HG03139 (cell line): ENCODE measurements around the gene GMPR.
"Not testable (repeated sequence)": the region's sequence is repeated elsewhere in the genome, so short reads cannot be mapped to it uniquely, and the experiment has no call there.

ENCODE experiments used
- ATAC-seq: cut with Tn5 transposase; IDR thresholded peaks from one replicate; pipeline ENCODE4 v1.9.1; 2021; ENCODE audit not compliant: unreplicated experiment

GMPR gene

DNA sequence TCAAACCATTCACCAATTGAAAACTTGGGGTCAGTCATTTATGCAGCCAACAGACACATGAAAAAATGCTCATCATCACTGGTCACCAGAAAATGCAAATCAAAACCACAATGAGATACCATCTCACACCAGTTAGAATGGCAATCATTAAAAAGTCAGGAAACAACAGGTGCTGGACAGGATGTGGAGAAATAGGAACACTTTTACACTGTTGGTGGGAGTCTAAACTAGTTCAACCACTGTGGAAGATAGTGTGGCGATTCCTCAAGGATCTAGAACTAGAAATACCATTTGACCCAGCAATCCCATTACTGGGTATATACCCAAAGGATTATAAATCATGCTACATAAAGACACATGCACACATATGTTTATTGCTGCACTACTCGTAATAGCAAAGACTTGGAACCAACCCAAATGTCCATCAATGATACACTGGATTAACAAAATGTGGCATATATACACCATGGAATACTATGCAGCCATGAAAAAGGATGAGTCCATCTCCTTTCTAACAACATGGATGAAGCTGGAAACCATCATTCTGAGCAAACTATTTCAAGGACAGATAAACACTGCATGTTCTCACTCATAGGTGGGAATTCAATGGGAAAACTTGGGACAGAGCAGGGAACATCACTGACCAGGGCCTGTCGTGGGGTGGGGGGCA, 13.2 kb upstream of the GMPR start:
- ATAC-seq, result not testable (repeated sequence)

DNA sequence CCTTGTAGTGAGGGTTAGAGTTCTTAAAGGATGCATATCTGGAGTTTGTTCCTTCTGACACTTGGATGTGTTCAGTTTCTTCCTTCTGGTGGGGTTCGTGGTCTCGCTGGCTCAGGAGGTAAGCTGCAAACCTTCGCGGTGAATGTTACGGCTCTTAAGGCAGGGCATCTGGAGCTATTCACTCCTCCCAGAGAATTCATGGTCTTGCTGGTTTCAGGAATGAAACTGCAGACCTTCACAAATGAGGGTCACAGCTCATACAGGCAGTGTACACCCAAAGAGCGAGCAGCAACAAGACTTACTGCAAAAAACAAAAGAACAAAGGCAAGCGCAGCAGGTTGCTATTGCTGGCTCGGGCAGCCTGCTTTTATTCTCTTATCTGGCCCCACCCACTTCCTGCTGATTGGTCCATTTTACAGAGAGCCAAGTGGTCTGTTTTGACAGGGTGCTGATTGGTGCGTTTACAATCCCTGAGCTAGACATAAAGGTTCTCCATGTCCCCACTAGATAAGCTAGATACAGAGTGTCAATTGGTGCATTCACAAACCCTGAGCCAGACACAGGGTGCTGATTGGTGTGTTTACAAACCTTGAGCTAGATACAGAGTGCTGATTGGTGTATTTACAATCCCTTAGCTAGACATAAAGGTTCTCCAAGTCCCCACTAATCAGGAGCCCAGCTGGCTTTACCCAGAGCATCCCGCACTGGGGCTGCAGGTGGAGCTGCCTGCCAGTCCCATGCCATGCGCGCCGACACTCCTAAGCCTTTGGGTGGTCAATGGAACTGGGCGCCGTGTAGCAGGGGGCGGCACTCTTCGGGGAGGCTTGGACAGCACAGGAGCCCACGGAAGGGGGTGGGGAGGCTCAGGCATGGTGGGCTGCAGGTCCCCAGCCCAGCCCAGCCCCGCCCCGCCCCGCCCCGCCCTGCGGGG, 12.0 kb upstream of the GMPR start:
- not testable (repeated sequence) for ATAC-seq

DNA sequence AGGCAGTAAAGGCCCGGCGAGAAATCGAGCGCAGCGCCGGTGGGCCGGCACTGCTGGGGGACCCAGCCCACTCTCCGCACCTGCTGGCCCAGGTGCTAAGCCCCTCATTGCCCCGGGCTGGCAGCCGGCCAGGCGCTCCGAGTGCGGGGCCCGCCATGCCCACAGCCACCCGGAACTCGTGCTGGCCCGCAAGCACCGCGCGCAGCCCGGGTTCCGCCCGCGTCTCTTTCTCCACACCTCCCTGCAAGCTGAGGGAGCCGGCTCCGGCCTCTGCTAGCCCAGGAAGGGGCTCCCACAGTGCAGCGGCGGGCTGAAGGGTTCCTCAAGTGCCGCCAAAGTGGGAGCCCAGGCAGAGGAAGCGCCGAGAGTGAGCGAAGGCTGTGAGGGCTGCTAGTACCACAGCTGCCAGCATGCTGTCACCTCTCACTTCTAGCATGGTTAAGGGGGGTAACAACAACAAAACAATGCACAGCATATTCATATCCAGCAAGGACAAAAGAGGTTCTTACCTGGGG, 11.3 kb upstream of the GMPR start:
- no peak for ATAC-seq

DNA sequence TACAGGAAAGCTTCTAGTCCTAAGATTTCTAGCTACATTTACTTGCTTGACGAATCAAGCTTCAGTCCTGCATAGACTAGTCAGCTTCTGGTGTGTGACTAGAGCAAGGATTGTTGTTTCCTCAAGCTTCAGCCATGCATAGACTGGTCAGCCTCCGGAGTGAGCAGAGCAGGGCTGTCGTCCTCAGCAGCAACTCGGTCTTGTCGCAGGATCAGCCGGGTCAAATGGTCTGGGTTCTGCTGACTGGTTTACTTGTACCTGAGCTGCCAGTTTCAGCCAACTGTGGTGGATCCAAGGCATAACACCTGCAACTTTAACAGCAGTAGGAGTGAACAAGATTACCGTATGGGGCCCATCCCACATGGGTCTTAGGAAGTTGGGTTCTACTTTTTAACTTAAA, 10.8 kb upstream of the GMPR start:
- no peak for ATAC-seq

DNA sequence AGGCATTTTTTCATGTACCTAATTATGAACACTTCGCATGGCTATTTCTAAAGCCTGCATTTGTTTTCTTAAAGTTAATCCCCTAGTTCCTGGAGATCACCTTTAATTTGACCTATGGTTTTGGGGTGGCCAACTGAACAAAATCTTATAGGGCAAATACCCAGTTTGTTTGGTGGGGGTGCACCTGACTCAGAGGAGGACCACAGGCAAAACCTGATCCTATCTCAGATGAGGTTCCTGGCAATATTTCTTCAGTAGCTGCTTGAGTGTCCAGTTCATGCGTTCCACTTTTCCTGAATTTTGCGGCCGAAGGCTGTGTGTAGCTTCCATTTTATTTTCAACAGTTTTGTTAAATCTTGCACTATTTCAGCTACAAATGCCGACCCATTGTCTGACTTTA, 10.3 kb upstream of the GMPR start:
- no peak for ATAC-seq

DNA sequence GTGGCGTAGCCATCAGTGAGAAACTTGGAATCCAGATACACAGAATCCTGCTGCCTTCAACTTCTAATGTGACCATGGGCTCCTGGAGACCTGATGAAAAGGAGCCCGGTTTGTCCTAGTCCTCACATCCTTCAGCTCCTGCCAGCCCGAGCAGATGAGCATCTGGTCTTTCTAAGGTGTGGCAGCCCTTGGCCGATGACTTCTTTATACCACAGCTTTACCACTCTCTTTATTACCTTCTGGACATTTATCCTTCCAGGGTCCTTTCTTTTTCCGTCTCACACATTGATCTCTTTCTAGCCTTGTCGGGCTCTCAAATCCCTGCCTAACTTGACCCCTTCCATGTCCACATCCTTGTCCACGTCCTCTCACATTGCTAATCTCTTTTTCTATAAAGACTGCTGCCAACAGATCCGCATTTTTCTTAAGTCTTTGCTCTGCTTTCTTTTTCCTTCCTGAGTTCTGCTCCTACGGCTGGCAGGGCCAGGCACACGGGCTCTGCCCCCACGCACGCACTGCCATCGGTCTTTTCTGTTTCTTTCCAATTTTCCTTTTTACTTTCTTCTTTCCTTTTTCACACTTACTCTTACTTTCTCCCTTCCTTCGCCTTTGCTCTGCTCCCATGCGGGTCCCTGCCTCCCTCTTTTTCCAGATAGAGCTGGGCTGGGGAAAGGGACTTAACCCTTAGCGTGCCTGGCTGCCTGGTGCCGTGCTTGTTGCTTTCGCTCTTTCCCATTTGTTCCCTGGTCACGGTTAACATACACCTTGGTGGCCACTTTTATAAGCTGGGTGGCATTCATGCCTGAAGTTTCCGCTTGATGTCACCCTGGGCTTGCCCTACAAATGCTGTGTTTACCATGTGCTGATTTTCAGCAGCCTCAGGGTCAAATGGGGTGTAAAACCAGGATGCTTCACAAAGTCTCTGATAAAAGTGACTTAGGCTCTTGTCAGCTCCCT, 9.4 kb upstream of the GMPR start:
- no peak for ATAC-seq

DNA sequence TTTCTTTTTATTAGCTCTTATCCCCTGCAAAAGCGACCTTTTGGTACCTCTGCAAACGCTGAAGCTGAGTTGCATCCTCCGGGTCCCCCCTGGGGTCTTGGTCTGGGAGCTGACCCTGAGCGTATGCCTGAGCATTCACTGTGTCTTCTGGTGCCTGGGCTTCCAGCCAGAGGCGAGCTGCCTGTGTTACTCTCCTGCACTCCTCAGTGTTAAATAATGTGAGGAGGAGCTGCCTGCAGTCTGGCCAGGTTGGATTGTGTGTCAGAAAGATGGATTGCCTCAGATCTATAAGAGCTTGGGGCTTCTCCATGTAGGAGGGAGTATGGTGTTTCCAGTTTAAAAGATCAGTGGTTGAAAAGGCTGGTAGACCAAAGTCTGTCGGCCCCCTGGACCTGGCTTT, 8.7 kb upstream of the GMPR start:
- no peak for ATAC-seq

DNA sequence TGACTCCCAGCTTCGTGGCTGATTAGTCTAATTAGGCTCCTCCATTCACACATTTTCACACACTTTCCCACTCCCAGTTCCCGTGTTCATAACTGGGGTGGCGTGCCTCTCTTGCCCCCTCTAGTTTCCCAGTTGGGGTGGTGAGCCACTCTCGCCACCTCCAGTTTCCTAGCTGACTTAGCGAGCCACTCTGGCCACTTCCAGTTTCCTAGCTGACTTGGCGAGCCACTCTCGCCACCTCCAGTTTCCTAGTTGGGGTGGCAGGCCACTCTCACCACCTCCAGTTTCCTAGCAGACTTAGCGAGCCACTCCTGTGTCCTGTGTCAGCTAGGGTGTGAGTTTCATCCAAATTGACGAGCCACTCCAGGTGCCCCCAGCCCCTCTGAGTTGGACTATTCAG, 7.4 kb upstream of the GMPR start:
- no peak for ATAC-seq

DNA sequence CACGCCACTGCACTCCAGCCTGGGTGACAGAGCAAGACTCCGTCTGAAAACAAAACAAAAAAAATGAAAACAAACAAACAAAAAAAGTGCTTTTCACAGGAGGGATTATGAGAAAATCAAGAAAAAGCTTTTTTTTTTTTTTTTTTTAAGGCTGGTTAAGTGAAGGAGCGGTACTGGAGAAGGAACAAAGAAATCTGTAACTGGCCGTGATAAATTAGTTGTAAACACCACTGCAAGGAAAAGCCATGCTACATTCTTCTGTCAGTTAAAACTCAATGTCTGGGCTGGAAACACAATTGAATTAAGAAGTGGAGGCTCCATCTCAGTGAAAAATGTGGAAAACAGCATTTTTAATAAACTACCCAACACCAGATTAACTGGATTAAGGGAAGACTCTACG, 6.3 kb upstream of the GMPR start:
- no peak for ATAC-seq

DNA sequence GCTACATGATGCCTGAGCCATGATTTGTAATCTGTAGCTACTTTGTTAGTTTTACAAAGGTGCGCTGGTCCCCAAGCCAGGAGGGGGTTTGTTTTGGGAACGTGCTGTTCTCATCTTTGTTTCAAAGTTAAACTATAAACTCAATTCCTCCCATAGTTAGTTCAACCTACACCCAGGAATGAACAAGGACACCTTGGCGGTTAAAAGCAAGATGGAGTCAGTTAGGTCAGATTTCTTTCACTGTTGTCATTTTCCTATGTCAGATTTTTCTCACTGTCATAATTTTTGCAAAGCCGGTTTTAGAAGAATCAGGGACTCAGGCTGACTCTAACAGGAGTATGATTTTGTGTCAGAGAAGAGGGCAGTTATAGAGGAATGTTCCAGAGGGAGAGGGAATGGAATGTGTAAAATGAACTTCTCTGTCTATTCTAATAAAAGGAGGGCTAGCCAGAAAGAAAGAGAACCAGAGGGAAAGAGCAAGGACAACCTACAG, 2.3 kb upstream of the GMPR start:
- ATAC-seq, result no peak

DNA sequence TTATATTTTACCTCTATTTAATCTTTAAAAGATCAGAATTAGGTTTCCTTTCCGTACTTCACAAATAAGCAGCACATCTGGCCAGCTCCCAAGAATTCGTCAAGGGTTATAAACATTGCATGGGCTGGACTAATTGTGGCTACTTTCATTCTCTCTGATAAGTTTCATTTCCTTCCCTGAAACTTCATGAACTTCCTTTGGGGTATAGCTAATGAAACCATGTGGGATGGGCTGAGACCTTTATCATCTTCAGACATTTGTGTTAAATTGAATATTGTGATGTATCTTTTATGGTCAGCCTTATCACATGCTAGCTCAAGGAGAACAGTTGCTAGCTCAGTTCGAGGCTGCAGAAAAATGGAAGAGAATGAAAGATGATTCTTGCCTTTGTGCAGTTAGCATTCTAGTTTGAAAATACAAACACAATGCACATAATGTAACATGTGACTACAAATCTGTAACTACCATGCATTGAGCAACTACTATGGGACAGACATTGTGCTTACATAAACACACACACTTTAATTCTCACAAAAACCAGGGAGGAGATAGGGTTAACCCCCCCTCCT, 1.7 kb upstream of the GMPR start:
- ATAC-seq, result peak; percentile 41

DNA sequence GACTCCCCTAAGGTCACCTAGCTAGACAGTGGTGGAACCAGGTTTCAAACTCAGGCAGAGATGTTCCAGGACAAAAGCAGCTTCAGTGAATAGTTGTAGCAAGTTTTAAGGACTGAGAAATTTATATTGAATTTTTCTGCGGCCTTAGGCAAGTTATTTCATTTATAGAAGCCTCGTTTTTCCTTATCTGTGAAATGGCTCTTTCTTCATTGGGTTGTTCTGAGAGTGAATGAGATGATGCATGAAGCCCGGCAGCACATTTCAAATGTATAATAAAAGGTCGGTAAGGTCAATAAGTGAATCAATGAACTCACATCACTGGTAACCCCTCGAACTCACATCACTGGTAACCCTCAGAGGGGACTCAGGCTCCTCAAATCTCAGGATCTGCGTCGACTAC, 1.1 kb upstream of the GMPR start:
- ATAC-seq, result no peak

DNA sequence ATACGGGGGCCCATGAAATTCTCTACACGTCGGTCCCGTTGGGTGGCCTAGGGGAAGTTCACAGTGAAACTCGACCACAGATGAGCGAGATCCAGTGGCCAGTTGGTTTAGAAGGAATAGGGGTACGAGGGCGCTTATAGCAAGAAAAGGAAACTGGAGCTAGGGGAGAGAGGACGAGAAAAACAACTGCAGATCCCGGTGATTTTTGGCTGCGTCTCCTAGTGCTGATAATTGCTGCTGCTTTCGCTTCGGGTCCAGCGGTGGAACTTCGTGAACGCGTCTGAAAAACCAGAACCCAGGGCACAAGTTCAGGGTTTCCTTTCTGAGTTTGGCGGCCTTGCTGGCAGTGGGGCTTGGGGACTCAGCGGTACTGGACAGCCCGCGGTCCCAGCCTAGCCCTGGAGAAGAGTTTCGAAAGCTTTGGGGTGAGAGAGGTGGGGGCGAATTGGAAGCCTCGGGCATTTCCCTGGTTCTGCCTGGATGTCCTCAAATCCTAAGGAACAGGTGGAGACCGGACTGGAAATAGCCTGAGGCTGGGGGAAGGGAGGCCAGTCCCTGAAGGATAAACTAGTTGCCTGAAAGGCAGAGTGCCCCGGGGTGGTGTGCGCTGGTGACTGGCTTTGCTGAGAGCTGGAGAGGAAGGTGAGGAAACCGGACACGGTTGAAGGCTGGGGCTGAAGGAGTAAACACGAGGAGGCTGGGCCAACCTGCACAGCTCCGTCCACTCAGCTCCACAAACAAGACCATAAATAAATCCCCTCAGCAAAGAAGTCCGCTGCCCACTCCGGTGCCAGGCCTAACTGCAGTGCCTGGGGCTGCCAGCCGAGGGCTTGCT, 793 bp downstream of the GMPR start:
- ATAC-seq, result peak; percentile 6

DNA sequence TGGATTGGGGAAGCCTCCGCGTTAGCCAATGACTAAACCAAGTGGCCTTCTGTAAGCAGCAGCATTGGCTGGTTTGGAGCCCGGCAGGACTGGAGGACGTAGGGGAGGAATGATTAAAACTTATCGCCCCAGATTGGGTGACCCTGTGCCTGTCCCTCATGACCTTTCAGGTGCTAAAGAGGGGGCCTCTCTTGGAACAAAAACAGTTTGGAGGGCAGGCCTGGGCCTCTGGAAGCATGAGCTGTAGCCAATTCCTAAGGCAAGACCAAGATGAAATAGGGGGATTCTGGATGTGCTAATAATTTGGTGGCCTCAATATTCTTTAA, 1.4 kb downstream of the GMPR start:
- no peak for ATAC-seq

DNA sequence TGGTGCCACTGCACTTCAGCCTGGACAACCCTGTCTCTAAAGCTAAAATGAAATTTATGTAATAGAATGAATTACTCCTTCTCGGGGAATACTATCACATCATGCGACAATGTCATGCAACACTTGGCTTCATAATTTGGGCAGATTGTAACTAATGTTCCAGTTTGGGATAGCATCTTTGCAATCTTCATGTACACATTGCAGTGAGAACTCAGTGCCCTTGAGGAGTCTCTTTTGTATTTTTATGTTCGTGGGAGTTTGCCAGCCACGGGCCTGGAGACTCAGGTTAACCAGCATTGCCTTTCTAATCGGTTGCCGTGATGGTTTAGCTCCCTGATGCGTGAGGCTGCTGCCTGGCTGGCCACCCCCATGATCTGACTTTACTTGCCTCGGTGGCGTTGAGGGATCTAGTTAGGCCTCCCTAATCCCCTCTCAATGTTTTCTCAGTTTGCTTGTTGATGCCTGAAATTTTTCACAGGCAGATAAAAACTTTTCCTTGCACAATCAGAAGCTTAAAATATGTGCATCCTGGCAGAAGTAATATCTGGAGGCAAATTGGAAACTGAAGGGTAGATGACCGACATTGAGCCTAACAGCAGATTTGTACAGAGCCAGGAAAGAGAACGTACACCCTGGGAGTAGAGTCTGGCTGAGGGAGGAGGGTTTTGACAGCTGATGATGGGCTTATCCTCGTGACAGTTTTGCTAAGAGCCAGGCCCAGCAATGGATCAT, 2.4 kb downstream of the GMPR start:
- no peak for ATAC-seq

DNA sequence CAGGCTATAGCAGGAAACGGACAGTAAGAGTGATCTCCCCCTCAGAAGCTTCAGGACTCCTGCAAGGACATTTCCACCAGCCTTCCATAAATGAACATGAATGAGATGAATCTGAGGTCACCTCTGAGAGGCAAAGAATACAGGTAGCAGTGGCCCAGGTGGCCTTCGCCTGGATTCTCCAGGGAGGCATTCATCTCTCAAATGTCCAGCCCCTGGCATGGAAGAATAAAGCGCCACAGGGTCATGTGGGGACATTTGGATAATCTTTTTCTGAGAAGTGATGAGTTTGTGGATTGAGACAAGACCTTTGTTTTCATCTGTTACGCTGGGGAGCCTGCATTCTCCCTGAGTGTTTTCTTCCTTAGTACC, 2.9 kb downstream of the GMPR start:
- no peak for ATAC-seq

DNA sequence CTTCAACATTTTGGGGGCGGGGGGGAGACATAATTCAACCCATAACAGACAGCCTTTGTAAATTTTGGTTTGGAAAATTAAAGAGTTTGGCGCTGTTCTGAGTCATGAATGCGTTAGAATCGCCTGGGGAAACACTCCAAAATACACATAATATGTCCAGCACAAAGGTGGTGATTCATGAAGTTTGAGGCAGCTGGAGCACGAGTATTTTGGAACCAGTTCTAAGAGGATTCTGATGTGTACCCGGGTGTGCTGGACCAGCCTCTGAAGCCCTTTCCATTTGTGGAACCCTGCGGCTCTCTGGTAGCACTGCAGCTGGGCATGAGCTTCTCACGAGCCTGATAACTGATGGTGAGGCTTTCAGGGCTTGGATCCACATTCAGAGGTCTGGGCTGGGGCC, 4.7 kb downstream of the GMPR start:
- no peak for ATAC-seq

DNA sequence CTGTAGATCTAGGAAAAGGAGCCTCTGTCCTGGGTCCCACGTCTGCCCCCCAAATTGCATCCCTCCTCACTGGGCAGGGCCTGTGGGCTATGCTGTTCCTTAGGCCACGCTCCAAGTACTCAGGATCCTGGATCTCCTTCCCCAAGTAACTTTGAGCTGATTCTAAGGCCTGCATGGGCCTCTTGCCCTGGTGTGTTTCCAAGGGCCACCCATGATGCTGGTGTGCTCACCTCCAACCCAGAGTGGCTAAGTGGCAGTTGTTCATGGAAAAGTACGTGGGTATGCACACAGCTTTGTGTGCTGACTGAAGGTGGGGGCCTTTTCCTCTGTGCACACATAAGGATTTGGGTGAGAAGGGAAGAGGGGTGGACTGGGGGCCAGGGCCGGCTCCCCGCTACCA, 5.3 kb downstream of the GMPR start:
- ATAC-seq, result no peak

DNA sequence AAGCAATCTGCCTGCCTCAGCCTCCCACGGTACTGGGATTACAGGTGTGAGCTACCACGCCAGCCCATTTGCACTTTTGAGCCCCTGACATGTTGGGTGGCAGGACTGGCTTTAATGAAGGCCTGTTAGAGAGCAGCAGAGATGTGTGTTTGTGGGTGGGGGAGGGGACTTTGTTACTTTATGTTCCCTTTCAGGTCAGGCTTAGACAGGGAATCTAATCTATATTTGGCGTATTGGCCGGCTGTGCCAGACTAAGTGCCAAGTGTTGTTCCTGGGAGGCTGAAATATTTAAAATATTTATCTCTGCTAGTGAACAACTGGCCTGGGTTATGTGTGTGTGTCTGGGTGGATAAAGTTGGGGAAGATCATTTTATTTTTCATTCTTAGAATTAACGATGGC, 6.1 kb downstream of the GMPR start:
- no peak for ATAC-seq
